HG03342 (cell line): ENCODE results near the gene MMP10.
A peak's percentile ranks its signal among the peaks of the same experiment; 100 is the strongest.
"Not testable (repeated sequence)": the region's sequence is repeated elsewhere in the genome, so short reads cannot be mapped to it uniquely, and the experiment has no call there.

ENCODE experiments used
- ATAC-seq: cut with Tn5 transposase; IDR thresholded peaks from one replicate; pipeline ENCODE4 v1.9.1; 2021; ENCODE audit warnings: mild to moderate bottlenecking, moderate library complexity; ENCODE audit not compliant: unreplicated experiment

MMP10 gene

GRCh38 chr11:102784380-102784779 is 4.0 kb upstream of the MMP10 start:
- no peak for ATAC-seq

- no peak for ATAC-seq
These were observed 3.3 kb upstream of the MMP10 start for GRCh38 chr11:102783720-102784119.

DNA sequence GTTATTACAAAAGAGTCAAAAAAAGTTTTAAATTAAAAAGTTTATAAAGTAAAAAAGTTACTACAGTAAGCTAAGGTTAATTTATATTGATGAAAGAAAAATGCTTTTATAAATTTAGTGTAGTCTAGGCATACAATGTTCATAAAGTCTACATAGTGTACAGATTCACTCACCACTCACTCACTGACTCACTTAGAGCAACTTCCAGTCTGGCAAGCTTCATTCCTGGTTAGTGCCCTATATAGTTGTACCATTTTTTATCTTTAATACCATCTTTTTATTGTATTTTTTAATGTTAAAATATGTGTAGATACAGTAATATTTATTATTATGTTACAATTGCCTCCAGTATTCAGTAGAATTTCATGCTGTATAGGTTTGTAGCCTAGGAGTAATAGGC is 2.6 kb upstream of the MMP10 start:
- ATAC-seq, result no peak

GRCh38 chr11:102781676-102782075 is 1.2 kb upstream of the MMP10 start:
- no peak for ATAC-seq

- no peak for ATAC-seq
These were observed 4.0 kb downstream of the MMP10 start for GRCh38 chr11:102776454-102776853.

GRCh38 chr11:102773386-102773785 is 7.0 kb downstream of the MMP10 start:
- no peak for ATAC-seq

GRCh38 chr11:102771351-102771750 is 9.1 kb downstream of the MMP10 start:
- no peak for ATAC-seq

GRCh38 chr11:102770191-102770590 is 10.2 kb downstream of the MMP10 start:
- ATAC-seq, result no peak

GRCh38 chr11:102767800-102768199 is 12.6 kb downstream of the MMP10 start:
- ATAC-seq, result no peak

GRCh38 chr11:102763440-102763839 is 17.0 kb downstream of the MMP10 start:
- ATAC-seq, result no peak

- ATAC-seq, result no peak
These were observed 18.1 kb downstream of the MMP10 start for GRCh38 chr11:102762361-102762767.

DNA sequence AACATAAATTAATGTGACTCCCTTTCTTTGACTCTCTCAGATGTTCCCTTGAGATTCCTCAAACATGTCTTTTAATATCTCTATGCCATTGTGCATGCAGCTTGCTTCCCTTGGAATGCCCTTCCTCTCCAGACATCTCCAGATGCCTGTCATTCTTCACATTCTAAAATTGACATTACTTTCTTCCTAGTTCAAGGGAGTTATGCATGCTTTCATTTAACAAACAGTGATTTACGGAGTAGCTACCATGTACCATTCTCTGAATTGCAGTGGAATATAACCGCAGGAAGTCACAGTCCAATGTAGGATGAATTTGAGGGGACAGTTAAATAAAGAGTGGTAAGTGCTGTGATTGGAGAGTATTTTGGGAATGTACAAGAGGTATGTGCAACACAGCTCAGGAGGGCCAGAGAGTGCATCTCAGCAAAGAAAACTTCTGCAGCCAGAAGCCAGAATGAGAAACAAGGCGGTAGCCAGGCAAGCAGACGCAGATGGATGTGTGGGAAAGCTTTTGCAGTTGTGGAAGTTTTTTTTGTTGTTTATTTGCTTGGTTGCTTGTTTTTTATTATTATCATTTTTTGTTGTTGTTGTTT is 18.7 kb downstream of the MMP10 start:
- ATAC-seq, result no peak

GRCh38 chr11:102760344-102761035 is 19.9 kb downstream of the MMP10 start:
- no peak for ATAC-seq

- no peak for ATAC-seq
These were observed 22.4 kb downstream of the MMP10 start for GRCh38 chr11:102757823-102758549.

DNA sequence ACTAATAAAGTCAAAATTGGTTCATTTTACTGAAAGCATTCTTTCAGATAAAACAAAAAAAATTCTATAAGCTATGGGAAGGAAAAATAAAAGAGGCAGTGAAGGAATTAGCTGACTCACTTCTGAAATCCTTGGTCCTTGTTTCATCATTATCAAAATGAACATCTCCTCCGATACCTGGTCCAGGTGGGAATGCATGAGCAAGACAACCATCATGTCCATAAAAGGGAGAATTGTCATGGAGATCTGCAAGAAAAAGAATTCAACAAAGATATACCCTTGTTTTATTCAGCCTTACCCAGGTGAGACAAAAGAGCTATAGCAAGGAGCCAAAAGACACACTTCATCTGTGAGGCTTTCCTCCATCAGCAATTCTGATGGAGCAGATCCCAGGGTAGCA is 27.2 kb downstream of the MMP10 start:
- no peak for ATAC-seq

DNA sequence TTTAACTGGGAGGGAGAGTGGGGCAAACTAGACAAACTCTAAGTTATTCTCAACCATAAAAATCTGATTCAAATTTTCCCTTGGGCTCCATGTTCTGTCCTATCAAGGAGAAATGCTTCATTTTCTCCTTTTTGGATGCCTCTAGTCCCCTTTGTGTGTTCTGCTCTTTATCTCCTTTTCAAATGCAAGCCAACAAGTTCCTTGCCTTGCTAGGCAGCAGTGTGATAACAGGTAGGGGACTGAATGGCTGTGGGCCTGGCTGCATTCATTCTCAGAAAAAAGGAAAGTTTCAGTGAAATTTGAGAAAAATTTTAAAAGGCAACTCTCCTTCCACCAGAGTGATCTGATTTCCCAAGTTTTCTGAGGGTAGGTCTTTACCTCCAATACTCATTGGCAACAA is 28.8 kb downstream of the MMP10 start:
- no peak for ATAC-seq

GRCh38 chr11:102749101-102749722 is 31.2 kb downstream of the MMP10 start:
- no peak for ATAC-seq

DNA sequence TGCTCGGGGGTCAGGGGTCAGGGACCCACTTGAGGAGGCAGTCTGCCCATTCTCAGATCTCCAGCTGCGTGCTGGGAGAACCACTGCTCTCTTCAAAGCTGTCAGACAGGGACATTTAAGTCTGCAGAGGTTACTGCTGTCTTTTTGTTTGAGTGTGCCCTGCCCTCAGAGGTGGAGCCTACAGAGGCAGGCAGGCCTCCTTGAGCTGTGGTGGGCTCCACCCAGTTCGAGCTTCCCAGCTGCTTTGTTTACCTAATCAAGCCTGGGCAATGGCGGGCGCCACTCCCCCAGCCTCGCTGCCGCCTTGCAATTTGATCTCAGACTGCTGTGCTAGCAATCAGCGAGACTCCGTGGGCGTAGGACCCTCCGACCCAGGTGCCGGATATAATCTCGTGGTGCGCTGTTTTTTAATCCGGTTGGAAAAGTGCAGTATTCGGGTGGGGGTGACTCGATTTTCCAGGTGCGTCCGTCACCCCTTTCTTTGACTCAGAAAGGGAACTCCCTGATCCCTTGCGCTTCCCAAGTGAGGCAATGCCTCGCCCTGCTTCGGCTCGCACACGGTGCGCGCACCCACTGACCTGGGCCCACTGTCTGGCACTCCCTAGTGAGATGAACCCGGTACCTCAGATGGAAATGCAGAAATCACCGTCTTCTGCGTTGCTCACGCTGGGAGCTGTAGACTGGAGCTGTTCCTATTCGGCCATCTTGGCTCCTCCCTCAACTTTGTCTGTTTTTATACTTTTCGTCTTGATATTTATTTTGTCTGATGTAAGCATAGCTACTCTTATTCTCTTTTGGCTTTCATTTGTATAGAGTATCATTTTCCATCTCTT is 33.5 kb downstream of the MMP10 start:
- not testable (repeated sequence) for ATAC-seq

DNA sequence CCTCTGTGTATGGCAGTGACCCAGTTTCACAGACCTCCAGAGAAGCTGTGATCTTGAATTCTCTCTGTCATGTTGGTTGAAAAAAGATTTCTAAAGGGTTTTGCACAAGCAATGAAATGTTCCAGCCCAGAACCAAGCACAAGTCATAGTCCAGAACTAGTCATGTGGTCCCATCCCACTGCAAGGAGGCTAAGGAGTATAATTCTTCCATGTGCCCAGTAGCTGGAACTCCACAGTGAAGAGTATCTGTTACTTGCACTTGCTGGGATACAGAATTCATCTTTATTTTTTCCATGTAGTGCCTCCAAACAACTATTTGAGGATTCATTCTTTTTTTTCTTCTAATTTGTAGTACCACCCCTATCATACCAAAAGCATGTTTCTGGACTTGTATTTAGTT is 45.8 kb downstream of the MMP10 start:
- no peak for ATAC-seq

DNA sequence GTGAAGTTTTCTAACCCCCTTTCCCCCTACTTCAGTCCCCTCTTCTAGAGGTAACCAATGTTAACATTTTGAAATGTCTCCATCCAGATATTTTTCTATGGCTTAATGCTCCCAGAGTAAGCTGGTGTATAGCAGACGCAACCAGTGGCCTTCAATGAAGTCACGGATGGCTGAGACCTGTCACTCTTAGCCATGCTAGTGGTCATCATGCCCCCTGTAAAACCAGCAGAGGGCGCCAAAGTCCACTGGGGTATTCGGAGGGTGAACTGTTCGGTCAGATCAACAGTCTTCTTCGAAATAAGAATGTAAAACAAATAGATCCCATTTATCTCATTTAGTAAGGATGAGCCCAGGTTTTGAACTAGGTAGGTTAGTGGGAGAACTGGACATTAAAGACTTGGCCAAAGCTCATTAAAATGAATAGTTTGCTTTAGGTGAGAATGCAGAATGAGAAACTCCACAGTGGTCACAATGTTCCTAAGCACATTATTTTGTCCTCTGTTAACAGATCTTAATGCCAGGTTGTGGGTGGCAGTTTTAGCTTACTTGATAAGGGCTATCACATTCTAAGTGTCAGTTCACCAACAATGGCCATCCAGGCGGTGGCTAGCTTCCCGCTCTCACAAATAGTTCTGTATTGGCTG is 47.1 kb downstream of the MMP10 start:
- peak; percentile 93 for ATAC-seq
